ENCODE results near the gene PDGFB. TPM values are rescaled to one million over a fixed set of nuclear protein-coding genes. Genes with fewer than 3 reads are reported as not detected.

The PDGFB gene
- polyA plus RNA-seq, 4 donors, result 13.0 to 17.4 (median 14.8) TPM

GRCh38 chr22:39255449-39256185 lies 10.8 kb upstream of the PDGFB start:
- DNase-seq (ENCODE audit: low read depth in 4 of 4, low spot score in 2 of 4), result no peak

GRCh38 chr22:39254789-39255298 lies 10.1 kb upstream of the PDGFB start:
- no peak for DNase-seq (ENCODE audit: low read depth in 4 of 4, low spot score in 2 of 4)

GRCh38 chr22:39254122-39254521 lies 9.3 kb upstream of the PDGFB start:
- DNase-seq (ENCODE audit: low read depth in 4 of 4, low spot score in 2 of 4), result no peak

GRCh38 chr22:39253435-39254070 lies 8.8 kb upstream of the PDGFB start:
- DNase-seq (ENCODE audit: low read depth in 4 of 4, low spot score in 2 of 4), result no peak

- DNase-seq (ENCODE audit: low read depth in 4 of 4, low spot score in 2 of 4), result no peak
Measured at GRCh38 chr22:39252461-39253434, 8.0 kb upstream of the PDGFB start.

- no peak for DNase-seq (ENCODE audit: low read depth in 4 of 4, low spot score in 2 of 4)
Measured at GRCh38 chr22:39251762-39252460, 7.1 kb upstream of the PDGFB start.

- DNase-seq (ENCODE audit: low read depth in 4 of 4, low spot score in 2 of 4), result no peak
Measured at GRCh38 chr22:39250838-39251237, 6.1 kb upstream of the PDGFB start.

- DNase-seq (ENCODE audit: low read depth in 4 of 4, low spot score in 2 of 4), result no peak
Measured at GRCh38 chr22:39250131-39250530, 5.3 kb upstream of the PDGFB start.

GRCh38 chr22:39249086-39249704 lies 4.4 kb upstream of the PDGFB start:
- no peak for DNase-seq (ENCODE audit: low read depth in 4 of 4, low spot score in 2 of 4)

GRCh38 chr22:39248254-39248653 lies 3.5 kb upstream of the PDGFB start:
- no peak for DNase-seq (ENCODE audit: low read depth in 4 of 4, low spot score in 2 of 4)

- DNase-seq (ENCODE audit: low read depth in 4 of 4, low spot score in 2 of 4), result no peak
Measured at GRCh38 chr22:39247361-39247760, 2.6 kb upstream of the PDGFB start.

- no peak for DNase-seq (ENCODE audit: low read depth in 4 of 4, low spot score in 2 of 4)
Measured at GRCh38 chr22:39246690-39247332, 2.0 kb upstream of the PDGFB start.

- DNase-seq (ENCODE audit: low read depth in 4 of 4, low spot score in 2 of 4), result no peak
Measured at GRCh38 chr22:39246217-39246616, 1.4 kb upstream of the PDGFB start.

- DNase-seq (ENCODE audit: low read depth in 4 of 4, low spot score in 2 of 4), result no peak
Measured at GRCh38 chr22:39245130-39246039, 603 bp upstream of the PDGFB start.

GRCh38 chr22:39244136-39244495 lies 666 bp downstream of the PDGFB start:
- DNase-seq (ENCODE audit: low read depth in 4 of 4, low spot score in 2 of 4), result no peak

GRCh38 chr22:39243439-39244135 lies 1.2 kb downstream of the PDGFB start:
- DNase-seq (ENCODE audit: low read depth in 4 of 4, low spot score in 2 of 4), result no peak

- DNase-seq (ENCODE audit: low read depth in 4 of 4, low spot score in 2 of 4), result no peak
Measured at GRCh38 chr22:39242595-39243438, 2.0 kb downstream of the PDGFB start.

Data from left renal cortex interstitium (tissue), 4 donors.